Liver (tissue), 3 donors: ENCODE results near the gene ZNF408.

Experiments used
- GABPA ChIP-seq, 2 donors: IDR thresholded peaks in 1 of 2; conservative IDR thresholded peaks in 1 of 2; 2 replicates each; pipeline ENCODE4 v1.6.1; 2016; ENCODE audit warnings: antibody characterized with exemption in 2 of 2, mild to moderate bottlenecking in 1 of 2, moderate library complexity in 1 of 2
- JUND ChIP-seq, 2 donors: IDR thresholded peaks; 2 replicates each; pipeline ENCODE4 v1.6.1; 2016; ENCODE audit warnings: antibody characterized with exemption in 2 of 2
- NR2F2 ChIP-seq: IDR thresholded peaks from 2 replicates; pipeline ENCODE4 v1.6.1; 2016; ENCODE audit warnings: antibody characterized with exemption
- RAD21 ChIP-seq, 2 donors: IDR thresholded peaks; 2 replicates each; pipeline ENCODE4 v1.6.1; 2016; ENCODE audit warnings: antibody characterized with exemption in 2 of 2, mild to moderate bottlenecking in 2 of 2
- RXRA ChIP-seq, 2 donors: IDR thresholded peaks; 2 replicates each; pipeline ENCODE4 v1.6.1; 2017 to 2018; ENCODE audit warnings: antibody characterized with exemption in 2 of 2, mild to moderate bottlenecking in 1 of 2
- SP1 ChIP-seq: IDR thresholded peaks from 2 replicates; pipeline ENCODE4 v1.6.1; 2018; ENCODE audit warnings: antibody characterized with exemption, mild to moderate bottlenecking
- TAF1 ChIP-seq: conservative IDR thresholded peaks from 2 replicates; pipeline ENCODE4 v1.6.1; 2016; ENCODE audit warnings: antibody characterized with exemption, mild to moderate bottlenecking
- YY1 ChIP-seq: IDR thresholded peaks from 2 replicates; pipeline ENCODE4 v1.6.1; 2016; ENCODE audit warnings: antibody characterized with exemption, mild to moderate bottlenecking
- TF ChIP-seq, protein P1 (sequence below): fragments of 150-350 bp; IDR thresholded peaks from 2 replicates; pipeline ENCODE4 v1.5.1; 2017; ENCODE audit warnings: improper control_type of control experiment, low read depth, low read length; ENCODE audit not compliant: missing input control
- donor health status: healthy.
- donor health status: healthy.

DNA sequence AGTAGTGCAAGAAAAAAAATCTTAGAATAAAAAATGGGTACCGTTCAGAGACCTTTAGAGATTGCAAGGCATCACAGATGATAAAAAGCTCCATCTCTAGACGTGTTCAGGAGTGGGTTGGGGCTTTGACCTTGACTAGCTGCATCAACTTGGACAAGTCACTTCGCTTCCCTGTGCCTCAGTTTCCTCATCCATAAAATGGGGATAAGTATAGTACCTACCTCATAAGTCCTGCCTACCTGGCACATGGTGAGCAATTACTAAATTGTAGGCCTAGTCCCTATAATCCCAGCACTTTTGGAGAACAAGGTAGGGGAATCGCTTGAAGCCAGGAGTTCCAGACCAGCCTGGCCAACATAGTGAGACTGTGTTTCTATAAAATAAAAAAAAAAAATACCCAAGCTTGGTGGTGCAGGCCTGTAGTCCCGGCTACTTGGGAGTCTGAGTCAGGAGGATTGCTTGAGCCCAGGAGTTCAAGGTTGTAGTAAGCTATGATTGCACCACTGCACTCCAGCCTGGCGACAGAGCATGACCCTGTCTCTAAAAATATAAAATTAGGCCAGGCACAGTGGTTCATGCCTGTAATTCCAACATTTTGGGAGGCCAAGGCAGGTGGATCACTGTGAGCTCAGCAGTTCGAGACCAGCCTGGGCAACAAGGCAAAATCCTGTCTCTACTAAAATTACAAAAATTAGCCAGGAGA, 12.2 kb downstream of the ZNF408 start:
- TF ChIP-seq, protein P1, sequence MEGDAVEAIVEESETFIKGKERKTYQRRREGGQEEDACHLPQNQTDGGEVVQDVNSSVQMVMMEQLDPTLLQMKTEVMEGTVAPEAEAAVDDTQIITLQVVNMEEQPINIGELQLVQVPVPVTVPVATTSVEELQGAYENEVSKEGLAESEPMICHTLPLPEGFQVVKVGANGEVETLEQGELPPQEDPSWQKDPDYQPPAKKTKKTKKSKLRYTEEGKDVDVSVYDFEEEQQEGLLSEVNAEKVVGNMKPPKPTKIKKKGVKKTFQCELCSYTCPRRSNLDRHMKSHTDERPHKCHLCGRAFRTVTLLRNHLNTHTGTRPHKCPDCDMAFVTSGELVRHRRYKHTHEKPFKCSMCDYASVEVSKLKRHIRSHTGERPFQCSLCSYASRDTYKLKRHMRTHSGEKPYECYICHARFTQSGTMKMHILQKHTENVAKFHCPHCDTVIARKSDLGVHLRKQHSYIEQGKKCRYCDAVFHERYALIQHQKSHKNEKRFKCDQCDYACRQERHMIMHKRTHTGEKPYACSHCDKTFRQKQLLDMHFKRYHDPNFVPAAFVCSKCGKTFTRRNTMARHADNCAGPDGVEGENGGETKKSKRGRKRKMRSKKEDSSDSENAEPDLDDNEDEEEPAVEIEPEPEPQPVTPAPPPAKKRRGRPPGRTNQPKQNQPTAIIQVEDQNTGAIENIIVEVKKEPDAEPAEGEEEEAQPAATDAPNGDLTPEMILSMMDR: no peak
- TF ChIP-seq RAD21 (IDR thresholded peaks at IDR 0.05) (no peak), YY1 (no peak), NR2F2 (no peak), GABPA (IDR thresholded peaks at IDR 0.05 in 1 of 2, conservative IDR thresholded peaks at IDR 0.05 in 1 of 2) (no peak), JUND (IDR thresholded peaks at IDR 0.05) (no peak), SP1 (no peak), TAF1 (no peak), RXRA (IDR thresholded peaks at IDR 0.05) (peak; percentile 33 to 37)
